AG10803 (cell line): ENCODE results near the gene GNAT2.

Experiments
- DNase-seq: peaks from one replicate; pipeline ENCODE4 v3.0.0; 2010; ENCODE audit warnings: low read depth
- H3K4me3 ChIP-seq: 2 replicates; pipeline ENCODE4 v1.5.1; 2011; ENCODE audit warnings: mild to moderate bottlenecking, low read length, control low read depth
- TF ChIP-seq, protein P1 (sequence below): conservative IDR thresholded peaks from 2 replicates; pipeline ENCODE4 v1.5.1; 2011; ENCODE audit warnings: mild to moderate bottlenecking, low read length, control low read depth, inconsistent platforms

Gene GNAT2

DNA sequence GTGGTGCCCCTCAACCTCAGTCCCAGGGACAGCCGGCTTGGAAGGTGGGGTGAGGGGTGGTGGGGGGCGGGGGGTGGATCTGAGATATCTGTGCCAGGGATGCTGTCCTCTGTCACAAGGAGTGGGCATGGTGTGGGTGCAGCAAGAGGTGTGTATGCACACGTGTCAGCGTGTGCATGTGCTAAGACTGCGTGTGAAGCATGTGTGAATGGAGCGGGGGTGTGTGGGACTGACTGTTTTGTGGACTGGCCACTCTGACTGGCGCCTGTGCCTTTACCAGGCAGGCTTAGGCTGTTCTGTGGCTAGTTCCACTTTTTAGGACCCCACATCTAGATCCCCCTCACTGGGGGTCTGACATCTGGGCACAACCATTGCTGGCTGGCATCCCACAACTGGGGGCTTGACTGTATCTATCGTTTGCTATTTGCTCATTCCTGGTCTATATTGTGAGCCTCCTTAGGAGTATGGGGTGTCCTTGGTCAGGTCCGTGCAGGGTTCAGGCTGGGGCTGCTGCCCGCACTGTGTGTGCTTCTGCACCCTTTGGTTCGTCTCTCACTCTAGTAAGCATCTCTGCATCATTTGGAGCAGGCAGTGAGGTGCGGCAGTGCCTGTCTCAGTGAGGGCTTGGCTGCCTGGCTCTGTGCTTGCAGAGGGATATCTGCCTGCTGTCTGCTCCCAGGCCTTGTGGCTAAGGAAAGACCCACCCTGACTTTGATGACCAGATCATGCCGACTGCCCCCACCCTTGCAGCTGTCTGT, 2.1 kb upstream of the GNAT2 start:
- TF ChIP-seq, protein P1, sequence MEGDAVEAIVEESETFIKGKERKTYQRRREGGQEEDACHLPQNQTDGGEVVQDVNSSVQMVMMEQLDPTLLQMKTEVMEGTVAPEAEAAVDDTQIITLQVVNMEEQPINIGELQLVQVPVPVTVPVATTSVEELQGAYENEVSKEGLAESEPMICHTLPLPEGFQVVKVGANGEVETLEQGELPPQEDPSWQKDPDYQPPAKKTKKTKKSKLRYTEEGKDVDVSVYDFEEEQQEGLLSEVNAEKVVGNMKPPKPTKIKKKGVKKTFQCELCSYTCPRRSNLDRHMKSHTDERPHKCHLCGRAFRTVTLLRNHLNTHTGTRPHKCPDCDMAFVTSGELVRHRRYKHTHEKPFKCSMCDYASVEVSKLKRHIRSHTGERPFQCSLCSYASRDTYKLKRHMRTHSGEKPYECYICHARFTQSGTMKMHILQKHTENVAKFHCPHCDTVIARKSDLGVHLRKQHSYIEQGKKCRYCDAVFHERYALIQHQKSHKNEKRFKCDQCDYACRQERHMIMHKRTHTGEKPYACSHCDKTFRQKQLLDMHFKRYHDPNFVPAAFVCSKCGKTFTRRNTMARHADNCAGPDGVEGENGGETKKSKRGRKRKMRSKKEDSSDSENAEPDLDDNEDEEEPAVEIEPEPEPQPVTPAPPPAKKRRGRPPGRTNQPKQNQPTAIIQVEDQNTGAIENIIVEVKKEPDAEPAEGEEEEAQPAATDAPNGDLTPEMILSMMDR, result no peak
- peak overlapping the region; percentile 99 for H3K4me3 ChIP-seq

DNA sequence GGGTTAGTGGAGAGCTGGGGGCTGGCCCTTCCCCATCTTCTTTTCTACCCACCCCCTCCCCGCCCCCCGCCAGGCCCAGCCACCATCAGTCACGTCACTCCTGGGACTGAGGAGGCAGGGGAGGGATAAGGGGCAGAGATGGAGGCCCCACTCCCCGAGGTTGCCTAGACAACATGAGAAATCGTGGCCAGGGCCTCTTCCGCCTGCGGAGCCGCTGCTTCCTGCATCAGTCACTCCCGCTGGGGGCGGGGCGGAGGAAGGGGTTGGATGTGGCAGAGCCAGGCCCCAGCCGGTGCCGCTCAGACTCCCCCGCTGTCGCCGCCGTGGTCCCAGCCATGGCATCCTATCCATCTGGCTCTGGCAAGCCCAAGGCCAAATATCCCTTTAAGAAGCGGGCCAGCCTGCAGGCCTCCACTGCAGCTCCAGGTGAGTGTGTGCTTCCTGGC, 1.4 kb upstream of the GNAT2 start:
- DNase-seq, result peak; percentile 94
- TF ChIP-seq, protein P1, result no peak
- H3K4me3 ChIP-seq, result peak overlapping the region; percentile 99

More for the DNA sequence above, 2.1 kb upstream of the GNAT2 start:
- DNase-seq, result peak; percentile 25

DNA sequence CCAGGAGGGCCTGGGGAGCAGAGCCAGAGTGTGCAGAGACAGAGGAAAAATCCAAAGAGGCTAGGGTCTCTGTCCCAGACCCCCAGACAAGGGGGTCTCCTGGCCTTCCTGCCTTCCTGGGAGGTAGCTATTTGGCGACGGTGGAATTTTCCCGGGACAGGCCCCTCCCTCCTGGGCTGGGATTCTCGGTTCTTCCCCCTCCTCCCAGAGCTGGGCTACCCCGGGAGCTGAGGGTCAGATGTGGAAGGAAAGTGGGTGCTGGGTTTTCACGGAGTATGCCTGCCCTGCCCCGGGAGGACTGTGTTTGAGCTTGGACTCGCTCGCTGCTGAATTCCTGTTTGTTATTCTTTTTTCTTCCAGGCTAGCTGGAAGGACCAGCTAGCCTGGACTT, 980 bp upstream of the GNAT2 start:
- peak; percentile 68 for DNase-seq
- TF ChIP-seq, protein P1, result no peak
- H3K4me3 ChIP-seq, result peak overlapping the region; percentile 99

DNA sequence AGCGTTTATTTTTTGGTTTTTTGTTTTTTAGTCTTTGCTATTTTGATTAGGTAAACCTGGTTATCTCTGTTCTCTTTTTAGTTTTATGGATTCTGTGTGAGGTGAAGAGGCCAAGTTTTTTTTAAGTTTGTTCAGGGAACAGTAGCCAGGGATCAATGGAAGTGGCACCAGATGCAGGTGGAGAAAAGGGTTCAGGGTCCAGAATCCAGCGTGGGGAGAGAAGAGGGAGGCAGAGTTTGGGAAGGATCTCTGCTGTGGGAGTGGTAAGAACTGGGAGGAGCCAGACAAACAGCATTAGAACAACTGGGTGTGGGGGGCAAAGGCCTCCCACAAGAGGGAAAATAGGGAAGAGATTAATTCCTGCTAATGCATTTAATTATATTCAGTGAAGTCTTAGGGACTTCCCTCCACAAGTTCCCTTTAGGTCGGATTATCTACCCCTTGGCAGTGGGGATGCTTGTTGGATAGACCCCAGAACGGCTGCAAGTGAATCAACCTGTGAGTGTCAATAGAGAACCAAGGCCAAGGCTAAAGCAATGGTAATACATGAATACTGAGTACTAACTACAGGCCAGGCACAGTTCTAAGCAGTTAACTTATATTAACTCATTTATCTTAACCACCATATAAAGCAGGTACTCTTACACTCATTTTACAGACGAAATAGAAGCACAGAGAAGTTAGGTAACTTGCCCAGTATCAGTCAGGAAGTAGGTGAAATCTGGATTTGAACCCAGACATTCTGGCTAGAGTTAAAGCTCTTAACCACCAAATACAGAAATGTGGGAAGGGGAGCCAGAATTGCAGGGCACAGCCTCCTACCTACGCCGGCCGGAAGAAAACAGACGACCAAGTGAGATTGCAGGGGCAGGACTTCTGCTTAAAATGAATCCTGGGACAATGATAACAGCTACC, 498 bp downstream of the GNAT2 start:
- TF ChIP-seq, protein P1, result no peak
- H3K4me3 ChIP-seq, result peak overlapping the region; percentile 99
- DNase-seq, result no peak

DNA sequence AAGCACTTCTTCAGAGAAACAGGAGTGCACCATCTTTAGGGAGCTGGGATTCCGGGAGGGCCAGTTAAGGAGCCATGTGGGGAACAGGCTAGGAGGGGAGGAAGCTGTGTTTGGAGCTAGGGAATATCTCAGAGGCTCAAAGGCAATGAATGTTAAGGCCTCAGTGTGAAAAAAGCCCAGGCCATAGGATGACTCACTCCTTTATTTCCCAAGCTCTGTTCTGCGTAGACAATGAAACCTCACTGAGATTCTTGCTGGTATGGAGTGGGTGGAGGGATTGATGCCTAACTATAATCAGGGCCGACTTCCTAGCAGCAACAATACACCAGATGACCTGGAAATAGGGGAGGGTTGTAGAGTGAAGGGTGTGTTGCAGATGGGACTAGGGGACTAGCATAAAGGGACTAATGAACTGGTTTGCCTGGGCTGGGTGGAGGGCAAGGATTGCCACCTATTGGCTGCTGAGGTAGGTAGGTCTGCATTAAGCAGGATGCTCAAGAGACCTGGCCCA, 2.1 kb downstream of the GNAT2 start:
- no peak overlapping the region for H3K4me3 ChIP-seq
- DNase-seq, result peak; percentile 92
- TF ChIP-seq, protein P1, result no peak

DNA sequence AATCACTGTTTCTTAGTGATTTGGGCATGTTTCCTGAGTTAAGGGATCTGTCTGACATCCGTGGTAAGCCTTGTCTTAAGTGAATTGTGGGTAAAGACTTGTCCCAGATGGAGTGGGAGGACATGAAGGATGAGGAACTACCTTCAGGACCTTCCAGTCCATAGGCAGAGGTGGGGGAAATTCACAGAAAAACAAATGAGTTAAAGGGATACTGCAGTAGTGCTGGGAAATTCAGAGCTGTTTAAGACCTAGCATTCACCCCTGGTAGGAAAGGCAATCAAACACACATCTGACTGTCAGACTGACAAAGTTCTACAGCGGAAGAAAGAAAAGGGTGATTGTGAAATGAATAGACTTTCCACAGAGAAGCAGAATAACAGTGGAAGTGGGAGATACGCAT, 3.0 kb downstream of the GNAT2 start:
- no peak for DNase-seq
- TF ChIP-seq, protein P1, result no peak
- no peak overlapping the region for H3K4me3 ChIP-seq
